Effector CD4-positive, alpha-beta T cell (primary cell): Measurements from ENCODE around the gene ECI1.

Experiments used
- DNase-seq: peaks from one replicate; pipeline ENCODE4 v3.0.0-alpha.2; 2020
- total RNA-seq: gene quantifications from one replicate; lab custom pipeline; 2026; lab: John Stamatoyannopoulos, UW

ECI1 gene, protein sequence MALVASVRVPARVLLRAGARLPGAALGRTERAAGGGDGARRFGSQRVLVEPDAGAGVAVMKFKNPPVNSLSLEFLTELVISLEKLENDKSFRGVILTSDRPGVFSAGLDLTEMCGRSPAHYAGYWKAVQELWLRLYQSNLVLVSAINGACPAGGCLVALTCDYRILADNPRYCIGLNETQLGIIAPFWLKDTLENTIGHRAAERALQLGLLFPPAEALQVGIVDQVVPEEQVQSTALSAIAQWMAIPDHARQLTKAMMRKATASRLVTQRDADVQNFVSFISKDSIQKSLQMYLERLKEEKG
- total RNA-seq = 11.1 reads per million, percentile 34 among the genes with 10 or more reads in this experiment

DNA sequence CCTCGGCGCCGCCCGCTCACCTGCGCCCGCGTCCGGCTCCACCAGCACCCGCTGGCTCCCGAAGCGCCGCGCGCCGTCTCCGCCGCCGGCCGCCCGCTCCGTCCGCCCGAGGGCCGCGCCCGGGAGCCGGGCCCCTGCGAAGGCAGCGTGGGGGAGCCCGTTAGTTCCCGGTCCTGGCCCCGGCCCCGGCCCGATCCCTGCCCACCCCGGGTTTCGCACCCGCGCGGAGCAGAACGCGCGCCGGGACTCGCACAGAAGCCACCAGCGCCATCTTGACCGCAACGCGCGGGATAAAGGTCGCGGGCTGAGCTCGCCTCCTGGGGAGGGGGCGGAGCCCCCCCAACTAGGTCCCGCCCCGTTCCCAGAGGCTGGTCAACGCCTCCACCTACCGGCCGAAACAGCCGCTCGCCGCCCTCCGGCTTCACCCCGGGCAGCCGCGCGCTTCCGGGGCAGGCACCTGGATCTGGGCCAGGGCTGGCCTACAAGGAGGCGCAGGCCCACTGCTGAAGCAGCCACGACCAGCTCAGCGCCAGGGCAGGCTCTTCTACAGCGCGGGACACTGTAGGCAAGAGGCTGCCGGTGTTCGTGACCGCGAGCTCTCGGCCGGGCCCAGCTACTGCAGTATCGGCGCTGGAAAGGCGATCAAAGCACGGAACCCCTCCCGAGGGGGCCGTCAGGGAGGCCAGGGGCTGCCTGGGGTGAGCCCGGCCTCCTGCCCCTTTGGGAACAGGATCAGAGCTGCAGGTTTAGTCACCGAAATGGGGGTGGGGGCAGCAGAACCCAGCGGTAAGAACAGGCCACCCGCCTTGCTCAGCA is at the start of gene ECI1:
Gene ECI1 (minus strand): TSS at position 292 of the 816 bp plus-strand sequence. CDS start 21 bp downstream, at position 271.
- peak; percentile 62 for DNase-seq

DNA sequence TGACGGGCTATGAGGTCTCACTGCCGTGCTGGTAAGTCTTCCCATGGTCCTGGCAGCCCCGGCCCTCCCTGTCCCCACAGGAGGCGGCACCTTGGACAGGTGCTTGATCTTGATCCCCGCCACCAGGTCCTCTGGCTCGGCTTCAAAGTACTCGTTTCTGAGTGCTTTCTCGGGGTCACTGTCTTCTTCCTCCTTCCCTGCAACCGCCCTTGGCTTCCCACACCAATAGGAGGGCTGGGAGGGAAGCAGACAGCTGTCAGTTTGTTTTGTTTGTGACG is 48.5 kb upstream of the ECI1 start:
- no peak for DNase-seq

DNA sequence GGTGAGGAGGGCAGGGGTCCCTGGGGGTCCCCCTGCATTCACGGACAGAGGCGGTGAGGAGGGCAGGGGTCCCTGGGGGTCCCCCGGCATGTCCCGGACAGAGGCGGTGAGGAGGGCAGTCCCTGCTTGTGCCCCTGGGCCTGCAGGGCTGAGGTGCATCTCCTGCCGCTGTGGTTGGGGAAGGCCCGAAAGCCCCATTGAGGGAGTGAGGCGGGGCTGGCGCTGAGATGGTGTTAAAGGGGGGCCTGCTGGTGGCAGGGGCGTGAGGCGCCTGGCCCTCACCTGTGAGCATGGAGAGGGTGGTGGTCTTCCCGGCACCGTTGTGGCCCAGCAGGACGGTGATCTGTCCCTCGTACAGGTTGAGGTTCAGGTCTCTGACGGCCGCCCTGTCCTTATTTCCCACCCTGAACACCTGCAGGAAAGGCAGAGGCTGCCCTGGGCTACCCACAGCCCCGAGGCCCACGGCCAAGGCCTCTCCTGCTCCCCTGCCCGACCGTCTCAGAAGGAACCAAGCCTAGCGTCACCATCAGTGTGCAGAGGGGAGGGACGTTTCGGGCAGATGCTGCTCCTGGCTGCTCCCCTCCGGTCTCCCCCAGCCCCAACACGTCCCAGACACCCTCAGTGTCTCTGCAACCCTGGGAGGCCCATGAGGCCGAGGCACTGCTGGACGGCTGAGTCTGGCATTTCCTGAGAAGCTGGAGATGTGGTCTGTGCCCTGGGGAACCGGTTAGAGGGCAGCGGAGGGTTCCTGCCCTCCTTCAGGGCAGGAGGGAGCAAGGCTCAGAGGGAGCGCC is 47.9 kb upstream of the ECI1 start:
- DNase-seq = no peak

DNA sequence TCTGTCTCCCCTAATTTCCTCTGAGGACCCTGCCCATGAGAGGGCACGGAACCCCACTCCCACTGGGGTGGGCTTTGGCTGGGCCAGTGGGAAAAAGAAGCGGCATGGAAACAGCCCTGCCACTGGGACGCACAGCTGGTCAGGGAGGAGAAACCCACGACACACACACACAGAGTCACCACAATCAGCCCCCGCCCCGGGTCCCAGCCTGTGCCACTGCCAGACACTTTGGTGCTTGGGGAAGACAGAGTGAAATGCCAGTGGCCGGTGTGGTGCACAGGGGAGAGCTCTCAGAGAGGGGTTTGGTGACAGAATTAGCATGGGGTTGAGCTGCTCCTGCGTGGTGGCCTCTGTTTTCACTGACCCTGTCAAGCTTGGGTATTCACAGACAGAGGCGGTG is 47.2 kb upstream of the ECI1 start:
- DNase-seq = no peak

DNA sequence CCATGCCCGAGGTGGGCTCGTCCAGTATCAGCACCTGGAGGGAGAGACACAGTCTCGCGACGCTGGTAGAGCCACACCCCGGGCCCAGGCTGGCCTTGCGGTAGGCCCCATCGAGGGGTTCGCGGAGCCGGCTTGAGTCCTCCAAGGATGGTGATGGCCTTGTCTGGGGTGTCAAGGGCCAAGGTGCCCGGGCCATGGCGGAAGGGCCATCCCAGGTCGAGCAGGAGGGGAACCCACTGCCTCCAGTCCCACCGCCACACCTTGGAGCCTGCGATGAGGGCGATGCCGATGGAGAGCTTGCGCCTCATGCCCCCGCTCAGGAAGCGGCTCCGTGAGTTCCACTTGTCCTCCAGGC is 46.1 kb upstream of the ECI1 start:
- no peak for DNase-seq

DNA sequence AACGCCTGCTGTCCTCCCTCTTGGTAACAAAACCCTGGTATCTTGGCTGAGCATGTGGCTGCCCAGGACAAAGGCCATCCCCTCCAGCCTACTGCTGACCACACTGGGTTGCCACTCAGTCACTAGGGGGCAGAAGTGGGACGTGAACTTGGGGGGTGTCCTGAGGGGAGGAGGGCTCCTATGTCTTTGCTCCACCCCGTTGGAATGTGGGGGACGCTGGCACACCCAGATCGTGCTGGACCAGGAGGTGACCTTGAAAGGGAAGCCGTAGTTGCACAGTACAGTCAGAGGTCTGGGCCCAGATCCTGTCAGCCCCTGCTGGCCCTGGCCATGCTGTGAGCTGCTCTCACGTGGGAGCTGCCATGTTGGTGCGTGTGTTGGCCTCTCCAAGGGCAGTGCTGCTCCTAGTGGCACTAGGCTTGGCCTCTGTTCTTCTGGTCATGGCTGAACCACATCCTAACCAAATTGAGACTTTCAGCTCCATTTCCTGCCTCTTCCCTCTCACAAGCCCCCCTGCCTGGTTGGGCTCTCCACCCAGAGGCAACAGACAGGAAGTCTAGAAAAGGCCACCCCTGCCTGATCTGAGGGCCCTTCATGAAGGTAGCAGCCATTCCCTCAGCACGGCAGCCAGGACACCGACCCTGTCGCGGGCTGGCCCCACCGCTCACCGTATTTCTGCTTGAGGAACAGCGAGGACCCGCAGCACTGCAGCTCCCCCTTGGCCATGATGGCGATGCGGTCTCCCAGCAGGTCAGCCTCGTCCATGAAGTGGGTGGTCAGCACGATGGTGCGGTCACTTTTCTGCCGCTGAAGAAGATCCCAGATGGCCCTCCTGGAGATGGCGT is 45.5 kb upstream of the ECI1 start:
- no peak for DNase-seq

DNA sequence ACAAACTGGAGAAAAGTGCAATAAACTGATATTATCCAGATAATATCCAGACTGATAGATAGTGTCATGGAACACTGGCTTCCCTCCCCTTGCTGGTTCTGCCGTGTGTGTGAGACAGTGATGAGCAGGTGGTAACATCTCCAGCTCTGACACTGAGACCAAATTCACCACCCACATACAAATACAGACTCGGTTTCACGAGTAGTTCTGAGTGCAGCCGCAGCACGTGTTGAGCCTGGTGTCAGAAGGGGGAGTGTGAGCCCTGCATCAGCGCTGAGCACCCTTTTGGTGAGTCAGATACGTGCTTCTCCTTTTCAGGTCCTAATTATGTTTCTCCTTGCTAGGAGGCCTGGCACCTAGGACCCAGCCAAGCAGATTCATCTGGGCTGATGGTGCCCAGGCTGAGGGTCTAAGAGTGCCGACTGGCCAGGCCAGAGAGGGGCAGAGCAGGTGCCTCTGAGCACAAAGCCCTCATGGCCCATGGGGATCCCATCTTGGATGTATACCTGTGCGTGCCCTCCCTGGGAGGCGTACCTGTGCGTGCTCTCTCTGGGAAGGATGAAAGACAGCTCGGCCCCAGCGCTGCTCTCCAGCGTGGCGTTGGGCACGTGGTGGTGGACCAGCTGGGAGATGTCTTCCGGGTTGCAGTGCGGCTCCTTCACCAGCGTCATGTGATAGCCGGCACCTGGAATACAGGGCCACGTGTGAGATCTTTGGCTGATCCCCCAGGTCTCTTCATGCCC is 43.8 kb upstream of the ECI1 start:
- DNase-seq = no peak

DNA sequence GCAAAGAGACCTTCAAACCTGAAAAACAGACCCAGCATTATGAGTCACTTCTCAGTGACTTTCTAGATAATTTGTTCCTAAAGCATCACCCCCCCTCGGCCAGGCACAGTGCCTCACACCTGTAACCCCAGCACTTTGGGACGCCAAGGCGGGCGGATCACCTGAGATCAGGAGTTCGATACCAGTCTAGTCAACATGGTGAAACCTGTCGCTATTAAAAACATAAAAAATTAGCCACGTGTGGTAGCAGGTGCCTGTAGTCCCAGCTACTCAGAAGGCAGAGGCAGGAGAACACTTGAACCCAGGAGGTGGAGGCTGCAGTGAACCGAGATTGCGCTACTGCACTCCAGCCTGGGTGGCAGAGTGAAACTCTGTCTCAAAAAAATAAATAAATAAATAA is 40.8 kb upstream of the ECI1 start:
- DNase-seq = no peak

DNA sequence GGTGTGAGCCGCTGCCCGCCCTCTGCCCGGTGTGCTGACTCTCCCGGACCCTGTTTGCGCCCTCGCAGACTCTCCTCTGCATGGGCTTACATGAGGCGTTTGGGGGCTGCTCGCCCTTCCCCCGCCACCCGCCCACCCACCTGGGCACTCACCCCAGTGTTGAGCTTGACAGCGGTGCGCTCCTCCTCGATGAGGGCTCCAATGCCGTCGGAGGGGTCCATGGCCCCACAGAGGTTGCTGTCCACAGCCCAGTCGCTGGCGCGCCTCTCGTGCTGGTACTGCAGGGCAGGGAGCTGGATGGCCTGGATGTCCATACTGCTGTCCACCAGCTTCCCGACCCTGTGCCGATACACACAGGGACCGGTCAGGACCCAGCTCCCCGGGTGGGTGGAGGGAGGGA is 37.9 kb upstream of the ECI1 start:
- DNase-seq = no peak

DNA sequence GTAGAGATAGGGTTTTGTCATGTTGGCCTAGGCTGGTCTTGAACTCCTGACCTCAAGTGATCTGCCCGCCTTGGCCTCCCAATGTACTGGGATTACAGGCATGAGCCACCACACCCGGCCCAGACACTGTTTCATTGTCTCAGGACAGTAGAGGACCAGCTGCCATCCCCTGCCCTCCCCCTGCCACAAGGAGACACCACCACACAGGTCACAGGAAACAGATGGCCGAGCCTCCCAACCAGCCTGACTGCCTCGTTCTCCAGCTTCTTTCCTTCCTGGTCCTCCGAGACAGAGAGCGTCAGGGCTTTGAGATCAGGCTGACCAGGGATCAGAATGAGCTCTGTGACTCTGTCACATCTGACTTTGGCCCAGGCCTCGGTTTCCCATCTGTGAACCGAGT is 37.3 kb upstream of the ECI1 start:
- DNase-seq = no peak

DNA sequence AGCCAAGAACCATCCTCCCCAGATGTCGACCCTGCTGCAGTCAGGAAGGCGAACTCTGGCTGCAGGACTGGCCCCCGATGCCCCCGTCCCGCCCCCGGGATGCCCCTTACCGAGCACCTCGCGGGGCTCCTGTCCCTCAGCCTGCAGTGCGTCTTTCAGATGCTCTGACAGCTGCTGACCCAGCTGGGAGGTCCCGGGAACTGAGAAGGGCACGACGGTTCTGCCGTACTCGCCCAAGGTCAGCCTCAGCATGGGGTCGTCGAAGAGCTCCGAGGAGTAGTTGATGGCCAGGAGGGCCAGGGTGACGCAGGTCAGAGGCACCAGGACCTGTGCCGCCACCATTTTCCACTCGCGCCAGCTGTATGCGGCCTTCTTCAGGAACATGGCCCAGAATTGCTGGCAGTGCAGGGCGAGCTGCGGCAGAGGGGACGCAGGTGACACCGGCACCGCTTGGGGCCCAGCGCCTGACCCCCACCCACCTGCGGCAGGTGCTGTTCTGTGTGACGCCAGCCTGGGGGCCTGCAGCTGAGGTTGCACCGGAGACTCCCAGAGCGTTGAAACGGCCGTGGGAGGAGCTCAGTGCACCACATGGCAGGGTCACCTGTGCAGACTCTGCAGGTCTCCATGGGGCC is 36.6 kb upstream of the ECI1 start:
- DNase-seq = no peak

DNA sequence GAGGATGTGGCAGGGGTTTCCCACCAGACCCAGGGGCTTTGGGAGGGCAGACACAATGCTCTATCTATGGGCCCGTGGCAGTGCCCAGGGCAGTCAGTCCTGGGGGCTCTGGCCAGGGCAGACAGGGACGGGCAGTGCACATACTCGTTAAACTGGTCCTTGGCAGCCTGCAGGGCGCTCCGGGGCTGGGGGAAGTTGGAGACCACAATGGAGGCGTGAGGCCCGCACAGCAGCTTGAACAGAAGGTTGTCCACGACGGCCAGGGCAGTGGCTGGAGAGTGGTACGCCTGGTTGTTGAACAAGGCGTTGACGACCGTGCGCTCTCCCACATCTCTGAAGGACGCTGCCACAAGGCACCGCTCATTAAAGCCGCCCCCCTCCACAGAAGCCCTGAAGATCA is 35.2 kb upstream of the ECI1 start:
- no peak for DNase-seq

DNA sequence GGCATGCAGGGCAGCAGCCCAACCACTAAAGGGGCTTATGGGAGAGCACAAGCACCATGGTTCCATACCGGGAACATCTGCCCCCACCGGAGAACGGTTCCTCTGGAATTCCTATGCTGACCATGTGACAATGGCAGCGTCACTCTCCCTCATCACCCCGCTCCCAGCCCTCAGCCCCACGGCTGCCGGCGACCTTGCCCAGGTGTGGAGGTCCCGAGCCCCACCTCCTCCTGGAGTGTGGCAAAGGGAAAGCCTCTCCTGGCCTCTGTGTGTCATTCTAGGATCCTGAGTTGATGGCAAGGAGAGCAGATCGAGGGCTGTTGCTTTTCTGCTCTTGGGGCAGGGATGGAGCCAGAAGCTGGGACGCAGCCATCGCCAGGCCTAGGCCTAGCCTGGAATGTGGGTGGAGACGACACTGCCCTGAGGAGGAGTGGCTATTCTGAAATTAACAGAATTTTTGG is 34.4 kb upstream of the ECI1 start:
- DNase-seq = no peak

DNA sequence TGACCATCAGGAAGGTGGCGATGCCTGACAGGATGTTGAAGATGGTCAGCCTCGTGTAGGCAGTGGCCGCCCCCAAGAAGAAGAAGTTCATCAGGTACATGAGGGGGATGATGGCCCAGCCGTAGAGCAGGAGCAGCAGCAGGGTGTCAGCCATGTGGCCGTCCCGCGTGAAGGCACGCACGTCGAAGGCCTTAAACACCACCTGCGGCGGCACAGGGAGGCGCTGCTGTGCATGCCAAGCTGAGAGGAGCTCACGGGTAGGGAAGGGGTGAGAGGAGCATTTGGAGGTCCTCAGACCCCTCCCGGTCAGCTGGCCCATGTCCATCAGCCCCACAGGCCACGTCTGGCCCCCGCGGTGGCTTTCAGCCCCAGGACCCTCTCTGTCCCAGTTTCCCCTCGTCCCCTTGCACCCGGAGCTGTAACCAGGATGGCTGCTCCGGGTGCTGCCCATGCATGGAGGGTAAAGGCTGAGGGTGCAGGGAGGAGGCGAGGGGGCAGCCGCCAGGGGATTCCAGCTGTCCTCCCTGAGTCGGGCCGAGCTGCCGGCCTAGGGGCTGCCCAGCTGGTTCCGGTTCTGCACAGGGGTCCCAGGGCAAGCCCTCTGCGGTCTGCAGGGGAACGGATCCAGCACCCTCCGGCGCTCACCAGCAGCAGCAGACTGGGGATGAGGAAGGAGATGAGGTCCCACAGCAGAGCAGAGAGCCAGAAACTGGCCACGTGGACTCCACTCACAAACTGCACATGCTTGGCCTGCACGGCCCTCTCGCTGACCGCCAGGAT is 33.6 kb upstream of the ECI1 start:
- no peak for DNase-seq

DNA sequence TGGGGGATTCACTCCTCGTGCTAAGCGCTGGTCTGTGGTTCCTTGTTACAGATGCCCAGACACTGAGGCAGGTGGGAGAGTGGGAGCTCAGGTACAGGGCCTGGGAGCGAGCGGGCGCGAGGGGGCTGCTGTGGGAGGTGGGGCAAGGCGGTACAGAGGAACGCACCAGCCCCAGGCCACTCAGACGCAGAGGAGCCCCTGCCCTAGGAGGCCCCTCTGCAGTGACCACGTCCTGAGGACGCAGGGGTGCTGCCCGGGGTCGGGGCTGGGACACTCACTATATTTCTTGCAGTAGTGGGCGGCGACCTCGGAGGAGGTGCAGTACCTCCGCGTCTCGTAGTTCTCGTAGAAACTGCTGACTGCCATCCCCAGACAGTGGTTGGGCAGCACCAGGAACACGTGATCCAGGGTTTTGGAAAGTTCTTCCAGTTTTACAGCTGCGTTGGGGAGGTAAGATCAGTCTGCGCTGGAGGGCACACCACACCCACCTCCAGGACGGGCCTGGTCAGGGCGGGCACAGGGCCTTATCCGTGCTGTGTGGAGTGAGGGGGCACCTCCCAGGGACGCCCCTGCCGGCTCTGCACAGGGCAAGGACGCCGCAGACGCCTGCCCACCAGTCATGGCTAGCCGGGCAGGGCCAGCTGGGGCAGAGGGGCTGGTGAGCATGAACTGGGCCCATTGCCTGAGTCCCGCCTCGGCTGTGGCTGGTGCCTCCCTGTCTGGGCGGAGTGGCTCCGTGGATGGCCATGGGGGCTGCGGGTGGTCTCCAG is 32.8 kb upstream of the ECI1 start:
- no peak for DNase-seq

DNA sequence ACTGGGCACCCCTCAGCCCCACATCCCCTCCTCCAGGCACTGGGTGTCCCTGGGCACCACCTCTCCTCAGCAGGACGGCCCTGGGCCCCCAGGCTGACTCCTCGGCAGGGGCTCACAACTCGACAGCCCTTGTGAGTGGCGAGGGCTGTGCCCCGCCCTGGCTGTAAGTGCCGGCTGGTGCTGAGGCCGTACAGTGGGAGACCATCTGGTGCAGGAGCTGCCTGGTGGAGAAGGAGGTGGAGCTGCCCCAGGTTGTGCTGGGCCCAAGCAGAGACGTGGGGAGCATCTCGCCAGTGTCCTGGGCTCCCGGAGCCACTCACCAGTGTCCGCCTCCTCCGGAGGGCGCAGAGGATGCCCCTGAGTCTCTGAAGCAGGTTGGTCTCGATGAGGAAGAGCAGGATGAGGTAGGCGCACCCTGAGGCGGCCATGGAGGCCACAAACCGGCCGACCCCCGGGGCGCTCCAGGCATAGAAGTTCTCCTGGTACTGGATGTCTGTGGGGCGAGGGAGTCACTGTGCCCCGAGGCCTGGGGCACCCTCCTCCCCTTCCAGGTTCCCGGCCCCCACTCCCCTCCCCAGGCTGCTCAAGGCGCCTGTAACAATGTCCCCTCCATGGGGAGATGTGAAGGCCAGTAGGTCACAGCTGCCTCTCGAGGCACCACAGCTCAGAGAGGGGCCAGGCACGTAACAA is 31.6 kb upstream of the ECI1 start:
- DNase-seq = no peak

DNA sequence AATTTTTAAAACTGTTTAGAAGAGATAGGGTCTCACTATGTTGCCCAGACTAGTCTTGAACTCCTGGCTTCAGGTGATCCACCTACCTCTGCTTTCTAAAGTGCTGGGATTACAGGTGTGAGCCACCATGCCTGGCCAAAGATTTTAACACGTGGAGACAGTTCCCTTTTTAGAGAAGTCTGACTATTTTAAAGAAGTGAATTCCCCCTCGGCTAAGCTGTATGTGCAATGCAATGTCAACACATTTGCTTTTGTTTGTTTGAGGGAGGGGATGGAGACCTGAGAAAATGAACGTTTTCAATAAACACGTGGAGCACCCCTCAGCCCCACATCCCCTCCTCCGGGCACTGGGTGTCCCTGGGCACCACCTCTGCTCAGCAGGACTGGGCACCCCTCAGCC is 30.9 kb upstream of the ECI1 start:
- no peak for DNase-seq

DNA sequence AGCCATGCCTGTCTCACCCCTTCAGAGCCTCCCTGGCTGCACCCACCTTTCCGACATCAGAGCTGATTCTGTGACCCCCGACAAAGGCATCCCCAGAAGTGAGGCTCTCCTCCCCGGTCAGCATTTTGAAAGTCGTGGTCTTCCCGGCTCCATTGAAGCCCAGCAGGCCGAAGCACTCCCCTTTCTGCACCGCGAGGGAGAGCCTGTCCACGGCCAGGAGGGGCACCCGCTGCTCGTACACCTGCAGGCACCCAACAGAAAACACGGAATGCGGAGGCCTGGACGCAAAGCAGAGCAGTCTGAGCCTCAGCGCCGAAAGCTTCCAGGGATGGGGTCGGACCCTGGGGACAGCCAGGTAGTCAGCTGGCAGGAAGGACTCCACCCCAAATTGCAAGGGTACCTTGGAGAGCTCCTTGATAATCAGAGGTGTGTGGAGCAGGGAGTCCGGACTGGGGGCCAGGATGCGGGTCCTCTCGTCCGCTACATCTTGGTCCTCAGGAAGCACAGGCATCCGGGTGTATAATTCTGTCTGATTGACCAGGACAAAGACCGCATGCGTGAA is 29.7 kb upstream of the ECI1 start:
- no peak for DNase-seq

DNA sequence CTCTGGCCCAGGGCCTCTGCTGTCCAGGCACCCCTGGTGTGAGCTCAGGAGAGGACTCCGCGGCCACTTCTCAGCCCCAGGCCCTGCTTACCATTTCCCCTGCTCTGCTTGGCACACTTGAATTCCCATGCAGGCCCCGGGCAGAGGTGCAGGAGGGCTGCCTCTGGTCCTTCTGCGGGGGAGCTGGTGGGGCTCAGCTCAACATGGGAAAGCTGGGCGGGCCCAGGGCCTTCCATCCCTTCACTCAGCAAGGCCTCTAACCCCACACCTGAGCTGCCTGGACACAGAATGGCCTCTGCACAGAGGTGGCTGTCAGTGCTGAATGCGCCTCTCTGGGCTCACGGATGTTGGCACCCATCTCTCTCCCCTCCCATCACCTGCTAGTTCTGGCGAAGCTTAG is 29.1 kb upstream of the ECI1 start:
- no peak for DNase-seq
